NK-92 treated with Interleukin-12 subunit alpha and Interleukin-12 subunit beta, amount 100 ng/mL, for 24 hours (cell line): ENCODE data around the gene ENTR1.

Source experiments
- DNase-seq: peaks from one replicate; lab custom pipeline; 2025; lab: John Stamatoyannopoulos, UW

Gene ENTR1

DNA sequence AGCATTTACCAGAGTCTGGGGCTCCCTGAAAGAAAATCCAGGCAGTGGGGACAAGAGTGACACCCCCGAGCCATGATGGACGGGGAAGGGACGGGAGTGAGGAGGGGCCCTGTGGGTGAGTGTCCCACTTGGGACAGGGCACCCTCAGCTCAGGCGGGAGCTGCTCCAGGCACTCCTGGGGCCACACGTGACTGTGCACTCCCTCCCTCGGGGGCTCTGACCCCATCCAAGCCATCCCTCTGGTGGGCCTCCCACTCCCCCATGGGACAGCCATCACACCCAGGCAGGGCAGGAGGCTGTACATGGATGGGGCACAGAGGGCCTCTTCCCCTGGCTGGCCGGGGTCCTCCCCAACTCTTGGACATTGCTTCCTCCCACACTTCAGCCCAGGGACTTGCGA lies 34.0 kb downstream of the ENTR1 start:
- DNase-seq, result no peak

DNA sequence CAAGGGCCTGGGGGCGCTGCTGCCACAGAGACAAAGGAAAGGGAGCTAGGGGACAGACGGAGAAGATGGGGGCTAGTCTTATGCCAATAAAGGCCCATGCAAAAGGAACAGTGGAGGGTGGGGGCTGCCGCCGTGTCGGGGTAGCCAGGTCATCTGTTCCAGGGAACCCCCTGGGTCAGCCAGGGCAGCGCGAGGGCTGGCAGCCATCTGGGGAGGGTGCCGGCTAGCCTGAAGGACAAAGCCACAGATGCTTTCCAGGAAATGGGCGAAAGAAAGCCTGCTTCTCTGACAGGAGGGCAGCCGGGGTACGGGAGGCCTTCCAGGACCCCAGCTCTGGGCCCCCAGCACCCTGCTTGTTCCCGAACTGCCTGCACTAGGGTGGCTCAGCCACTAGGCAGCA lies 35.3 kb downstream of the ENTR1 start:
- no peak for DNase-seq

DNA sequence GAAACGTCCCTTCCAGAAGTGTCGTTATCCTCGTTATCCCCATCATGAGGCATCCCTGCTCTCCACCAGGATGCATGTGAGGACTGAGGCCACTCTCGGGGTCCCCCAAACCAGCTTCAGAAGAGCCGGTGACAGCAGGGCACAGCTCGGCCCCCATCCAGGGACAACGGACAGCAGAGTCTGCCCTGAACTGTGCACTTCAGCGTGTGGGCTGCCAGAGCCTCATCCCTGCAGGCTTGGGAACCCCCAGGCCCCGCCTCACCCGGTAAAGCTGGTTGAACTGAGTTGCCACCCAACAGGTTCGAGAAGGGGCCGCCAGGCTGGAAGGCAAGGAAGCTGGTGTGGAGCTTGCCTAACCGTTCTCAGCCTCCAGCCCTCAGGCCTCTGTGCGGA lies 36.2 kb downstream of the ENTR1 start:
- no peak for DNase-seq

- no peak for DNase-seq
These were observed 36.9 kb downstream of the ENTR1 start, which contains the start of gene CARD9 for GRCh38 chr9:136373300-136374182. TSS of gene CARD9 (minus strand) at chr9:136373669. CDS start at chr9:136372078, 1,591 bp downstream.

DNA sequence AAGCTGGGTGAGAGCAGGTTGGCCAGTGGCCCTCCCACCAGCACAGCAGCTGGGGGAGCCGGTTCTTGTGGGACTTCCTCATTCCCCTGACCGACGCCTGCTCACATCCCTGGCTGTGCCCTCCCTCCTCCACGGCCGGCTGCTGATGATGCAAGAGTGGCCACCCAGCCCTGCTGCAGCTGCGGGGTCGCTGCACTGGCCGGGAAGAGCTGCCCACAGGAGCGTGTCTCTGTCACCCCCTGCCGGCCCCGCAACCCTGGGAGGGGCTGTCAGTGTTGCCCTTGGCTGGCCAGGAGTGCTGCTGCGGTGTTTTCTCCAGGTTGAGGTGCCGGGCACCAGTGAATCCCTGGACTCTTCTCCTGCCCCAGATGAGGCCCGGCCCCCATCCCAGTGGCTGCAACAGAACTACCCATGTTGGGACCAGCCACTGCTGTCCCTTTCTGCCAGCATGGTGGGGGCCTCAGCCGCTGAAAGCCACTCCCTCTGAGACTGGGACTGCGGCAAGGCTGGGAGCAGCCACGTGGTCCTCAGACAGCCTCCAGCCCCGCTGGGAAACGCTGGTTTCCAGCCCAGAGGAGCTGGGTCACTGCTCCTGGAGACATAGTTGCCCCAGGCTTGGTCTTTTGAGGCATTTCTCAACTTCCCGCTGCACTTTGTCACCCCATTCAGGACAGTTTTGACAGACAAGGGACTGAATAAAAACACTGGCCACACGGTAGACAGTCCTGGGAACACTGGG lies 37.7 kb downstream of the ENTR1 start:
- DNase-seq, result no peak

- DNase-seq, result no peak
These were observed 38.4 kb downstream of the ENTR1 start for GRCh38 chr9:136372006-136372405.

- no peak for DNase-seq
These were observed 38.9 kb downstream of the ENTR1 start for GRCh38 chr9:136371533-136371880.

- no peak for DNase-seq
These were observed 39.5 kb downstream of the ENTR1 start for GRCh38 chr9:136370687-136371532.

DNA sequence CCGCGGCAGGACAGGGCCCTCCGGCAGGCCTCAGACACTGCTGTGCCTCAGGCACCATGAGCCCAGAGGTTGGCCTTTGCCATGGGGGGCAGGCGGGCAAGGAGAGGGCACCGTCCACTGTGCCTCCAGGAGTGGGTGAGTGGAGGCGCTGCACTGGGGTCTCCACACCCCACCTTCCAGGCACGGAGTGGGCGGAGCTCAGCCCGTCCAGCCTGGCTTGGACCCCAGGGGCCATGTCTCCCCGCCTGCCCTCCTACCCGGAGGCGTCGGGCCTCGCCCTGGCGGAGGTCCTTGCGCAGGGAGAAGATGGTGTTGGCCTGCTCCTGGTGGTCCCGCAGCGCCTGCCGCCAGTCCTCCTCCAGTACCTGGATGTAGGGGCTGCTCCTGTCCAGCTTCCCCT lies 40.4 kb downstream of the ENTR1 start:
- DNase-seq, result no peak

DNA sequence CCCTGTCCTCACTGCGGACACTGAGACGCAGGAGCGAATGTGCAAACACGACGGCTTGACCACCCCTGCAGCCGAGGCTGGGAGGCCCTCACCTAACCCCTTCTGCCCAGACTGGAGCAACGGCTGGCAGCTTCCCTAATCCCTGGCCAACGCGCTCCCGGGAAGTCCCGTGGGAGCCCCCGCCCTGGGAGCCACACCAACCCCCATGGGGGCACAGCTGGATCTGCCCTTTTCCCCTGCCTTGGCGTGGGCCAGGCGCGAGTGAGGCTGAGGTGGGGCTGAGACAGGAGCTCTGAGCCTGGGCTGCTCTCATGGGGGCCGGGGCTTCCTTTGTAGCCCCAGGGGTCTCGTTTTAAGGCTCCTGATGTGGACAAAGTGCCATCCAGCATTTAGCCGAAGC lies 42.2 kb downstream of the ENTR1 start:
- no peak for DNase-seq

DNA sequence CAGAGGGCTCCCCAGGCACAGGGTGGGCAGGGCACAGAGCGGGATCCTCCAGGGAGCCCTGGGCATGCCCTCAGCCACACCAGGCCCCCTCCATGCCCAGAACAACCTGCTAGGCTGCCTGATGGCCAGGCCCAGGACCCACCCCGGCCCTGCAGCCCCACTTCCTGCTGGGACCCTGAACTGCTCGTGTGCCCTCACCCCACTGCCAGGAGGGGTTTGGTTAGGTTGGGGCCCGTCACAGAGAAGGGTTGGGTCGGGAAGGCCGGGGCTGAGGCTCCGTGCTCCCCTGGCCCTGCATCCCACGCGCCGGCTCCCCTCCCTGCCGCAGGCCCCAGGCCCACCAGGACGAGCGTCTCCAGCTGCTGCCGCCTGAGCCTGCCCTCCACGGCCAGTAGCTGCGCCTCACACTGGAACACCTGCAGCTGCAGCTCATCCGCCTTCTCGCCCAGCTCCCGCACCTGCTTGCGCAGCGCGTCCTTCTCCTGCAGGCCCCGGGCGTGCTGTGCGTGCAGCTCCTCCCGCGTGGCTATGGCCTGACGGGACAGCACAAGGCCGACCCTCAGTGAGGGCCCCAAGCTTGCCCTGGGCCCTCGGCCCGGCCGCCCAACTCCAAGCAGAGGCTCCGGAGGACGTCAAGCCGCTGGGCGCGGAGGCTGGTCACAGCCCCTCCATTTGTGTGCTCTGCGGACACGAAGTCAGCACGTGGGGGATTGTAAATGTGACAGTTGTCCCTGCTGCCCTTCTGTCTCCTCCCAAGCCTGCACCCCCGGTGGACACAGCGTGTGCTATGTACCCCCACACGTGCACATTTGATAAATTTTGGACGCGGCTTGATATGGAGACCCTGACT lies 42.9 kb downstream of the ENTR1 start:
- DNase-seq, result no peak

DNA sequence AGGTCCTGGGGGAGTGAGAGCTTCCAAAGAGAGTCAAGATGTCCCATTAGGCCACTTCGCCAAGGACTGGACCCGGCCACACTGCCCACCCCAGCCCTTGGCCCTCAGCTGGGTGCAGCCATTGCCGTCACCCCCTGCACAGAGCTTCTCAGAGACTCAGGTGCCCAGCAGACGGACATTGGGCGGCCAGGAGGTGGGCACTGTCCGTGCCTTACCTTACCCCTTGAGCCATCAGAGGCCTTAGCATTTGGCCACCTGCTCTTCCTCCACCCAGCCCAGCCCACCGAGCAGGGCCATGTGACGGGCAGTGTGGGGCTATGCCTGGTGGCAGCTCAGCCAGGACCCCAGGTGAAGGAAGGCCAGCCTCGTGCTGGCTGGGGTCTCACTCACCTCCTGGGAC lies 43.6 kb downstream of the ENTR1 start:
- DNase-seq, result no peak

DNA sequence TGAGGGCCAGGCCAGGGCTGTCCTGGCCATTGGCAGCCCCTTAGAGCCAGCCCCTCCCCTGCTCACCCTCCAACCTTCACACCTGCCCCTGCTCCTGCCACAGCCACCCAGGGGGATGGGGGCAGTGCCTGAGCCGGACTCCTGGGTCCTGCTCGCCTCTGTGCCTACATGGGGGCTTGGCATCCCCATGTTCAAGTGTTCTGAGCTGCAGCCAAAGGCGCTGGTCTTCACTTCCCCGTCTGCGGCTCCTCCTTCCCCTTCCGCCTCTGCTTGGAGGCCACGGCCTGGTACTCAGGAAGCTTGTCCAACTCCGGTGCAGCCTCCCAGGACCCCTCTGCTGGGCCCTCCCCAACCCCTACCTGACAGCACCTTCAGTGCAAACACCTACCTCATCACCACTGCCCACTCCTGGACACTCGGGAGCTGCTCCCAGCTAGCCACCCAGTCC lies 44.6 kb downstream of the ENTR1 start:
- DNase-seq, result no peak

GRCh38 chr9:136364942-136365774 lies 45.3 kb downstream of the ENTR1 start:
- no peak for DNase-seq

DNA sequence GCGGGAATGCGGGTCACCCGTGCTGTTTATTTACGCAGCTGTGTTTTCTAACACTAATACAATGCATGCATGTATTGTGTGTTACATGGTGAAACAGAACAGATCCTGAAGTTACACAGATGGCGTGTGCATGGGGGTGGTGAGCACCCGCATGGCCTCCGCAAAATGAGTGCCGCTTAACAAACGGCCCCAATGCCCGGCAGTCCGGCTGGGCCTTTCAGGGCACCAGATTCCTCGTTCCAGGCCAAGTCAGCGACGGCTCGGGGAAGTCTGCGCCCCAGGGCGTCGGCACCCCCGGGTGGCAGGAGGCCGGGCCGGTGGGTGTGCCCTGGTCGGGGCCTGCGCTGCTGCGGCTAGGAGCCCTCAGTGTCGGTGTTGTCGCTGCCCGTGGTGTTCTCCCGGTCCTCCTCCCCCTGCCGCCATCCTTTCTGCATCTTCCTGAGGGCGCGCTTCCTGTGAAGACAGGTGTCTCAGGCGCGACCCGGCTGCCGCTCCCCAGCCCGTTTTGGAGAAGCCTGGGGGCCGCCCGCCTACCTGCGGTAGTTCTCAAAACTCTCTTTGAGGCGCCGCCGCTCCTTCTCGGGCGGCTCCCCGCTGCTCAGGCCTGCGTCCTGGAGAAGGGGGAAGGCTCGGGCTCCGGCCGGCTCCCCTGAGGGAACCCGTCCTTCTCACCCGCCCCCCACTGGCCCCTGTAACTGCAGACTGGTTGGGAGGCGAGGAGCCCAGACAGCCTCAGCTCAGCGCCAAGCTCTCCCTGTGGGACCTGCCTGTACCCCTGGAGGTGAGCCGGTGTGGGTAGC lies 46.3 kb downstream of the ENTR1 start:
- DNase-seq, result no peak

GRCh38 chr9:136363106-136363948 lies 47.1 kb downstream of the ENTR1 start, which contains the start of gene DNLZ:
TSS of gene DNLZ (minus strand) at chr9:136363744. CDS start at chr9:136363714, 30 bp downstream.
- DNase-seq, result peak; percentile 92

DNA sequence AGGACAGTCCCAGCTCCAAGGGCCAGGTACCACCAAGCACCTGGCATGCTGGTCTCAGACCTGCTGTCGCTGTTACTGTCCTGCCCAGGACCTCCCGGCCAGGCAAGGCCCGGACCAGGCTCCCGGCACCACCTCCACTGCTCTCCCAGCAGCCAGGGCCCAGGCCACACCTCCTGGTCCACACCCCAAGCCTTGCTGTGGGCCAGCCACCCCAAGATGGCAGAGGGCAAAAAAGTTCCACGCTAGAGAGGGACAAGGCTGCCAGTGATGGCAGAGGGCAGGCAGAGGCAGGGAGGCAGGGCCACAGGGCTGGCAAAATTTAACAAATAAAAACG lies 48.0 kb downstream of the ENTR1 start:
- DNase-seq, result no peak

GRCh38 chr9:136361754-136362449 lies 48.5 kb downstream of the ENTR1 start:
- DNase-seq, result no peak
